NCI-H1092 (cell line): ENCODE results near the gene ZNF593.

ENCODE experiments used
- DNase-seq: peaks from one replicate; lab custom pipeline; 2025; lab: John Stamatoyannopoulos, UW

The ZNF593 gene

GRCh38 chr1:26210147-26210870, 40.6 kb downstream of the ZNF593 start:
- no peak for DNase-seq

- no peak for DNase-seq
Measured at GRCh38 chr1:26212726-26213125, 43.0 kb downstream of the ZNF593 start.

DNA sequence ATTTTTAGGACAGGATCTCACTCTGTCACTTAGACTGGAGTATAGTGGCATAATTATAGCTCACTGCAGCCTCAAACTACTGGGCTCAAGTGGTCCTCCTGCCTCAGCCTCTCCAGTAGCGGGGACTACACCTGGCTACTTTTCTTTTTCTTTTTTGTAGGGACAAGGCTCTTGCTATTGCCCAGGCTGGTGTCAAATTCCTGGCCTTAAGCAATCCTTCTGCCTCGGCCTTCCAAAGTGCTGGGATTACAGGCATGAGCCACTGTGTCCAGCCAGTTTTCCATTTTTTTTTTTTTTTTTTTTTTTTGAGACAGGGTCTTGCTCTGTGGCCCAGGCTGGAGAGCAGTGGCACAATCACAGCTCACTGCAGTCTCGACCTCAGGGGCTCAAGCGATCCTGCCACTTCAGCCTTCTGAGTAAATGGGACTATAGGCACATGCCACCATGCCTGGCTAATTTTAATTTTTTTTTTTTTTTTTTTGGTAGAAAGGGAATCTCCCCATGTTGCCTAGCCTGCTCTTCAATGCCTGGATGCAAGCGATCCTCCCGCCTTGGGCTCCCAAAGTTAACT, 43.7 kb downstream of the ZNF593 start:
- no peak for DNase-seq

DNA sequence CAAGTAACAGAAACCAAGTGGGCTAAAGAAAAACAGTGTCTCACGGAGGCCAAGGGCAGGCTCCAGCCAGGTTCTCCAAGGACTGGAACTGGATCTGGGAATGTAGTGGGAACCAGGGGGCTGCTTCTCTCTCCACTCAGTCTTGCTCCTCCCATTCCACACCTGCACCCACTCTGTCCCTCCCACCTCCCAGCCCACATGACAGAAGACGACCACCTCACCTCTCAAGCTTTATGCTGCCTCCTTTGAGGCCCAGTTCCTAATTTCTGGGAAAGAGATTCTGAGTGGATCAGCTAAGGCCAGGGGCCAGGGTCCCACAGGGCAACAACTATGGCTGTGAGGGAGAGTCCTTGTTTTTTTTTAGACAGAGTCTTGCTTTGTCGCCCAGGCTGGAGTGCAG, 45.5 kb downstream of the ZNF593 start:
- no peak for DNase-seq

DNA sequence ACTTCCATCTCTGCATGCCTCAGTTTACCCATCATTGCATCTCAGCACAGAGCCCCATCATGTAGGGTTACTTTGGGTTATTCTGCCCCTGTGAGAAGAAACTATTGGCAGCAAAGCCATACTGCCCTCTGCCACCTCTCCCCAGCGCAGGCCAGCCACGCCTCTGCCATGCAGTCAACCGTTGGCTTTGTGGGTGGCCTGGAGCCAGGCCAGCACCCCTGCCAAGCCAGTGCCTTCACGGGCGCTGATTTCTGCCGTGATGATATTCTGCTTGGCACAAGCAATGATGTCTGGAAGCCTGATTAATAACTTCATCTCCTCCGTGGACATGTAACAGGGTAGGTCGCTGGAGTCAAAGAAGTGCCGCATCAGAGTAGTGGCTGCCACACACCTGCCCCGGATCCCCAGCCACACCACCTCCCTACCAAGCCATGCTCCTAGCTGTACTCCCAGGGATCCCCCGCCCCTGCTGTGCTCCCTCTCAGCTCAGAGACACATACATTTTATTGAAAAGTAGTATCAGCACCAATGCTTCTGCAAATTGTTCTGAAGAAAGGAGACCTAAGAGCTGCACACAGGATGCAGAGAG, 49.3 kb downstream of the ZNF593 start:
- peak; percentile 9 for DNase-seq
